Left colon (tissue), 2 donors: ENCODE measurements around the gene PIM1. TPM values are rescaled to one million over a fixed set of nuclear protein-coding genes. Genes with fewer than 3 reads are reported as not detected.

ENCODE experiments used
- ATAC-seq: fragments of 200-7000 bp; cut with Tn5 transposase; one replicate; pipeline ENCODE4 v1.9.1; 2020; ENCODE audit warnings: mild to moderate bottlenecking, moderate library complexity
- DNase-seq, 2 donors: peaks; one replicate each; pipeline ENCODE4 v3.0.0-alpha.2; 2020
- intact Hi-C, 2 donors: fragments of 100-400 bp; cut with DNase I in 1 of 2; cut with micrococcal nuclease in 1 of 2; formaldehyde crosslinking; loops; one replicate each; pipeline versions ENCODE4 v1.11.2 to v1.14.0; 2022; cut with DNase I, micrococcal nuclease
- total RNA-seq, 2 donors: library from RNA; stranded (reverse); fragmentation: NEBNext Ultra II Directional; extraction: Animal tissue kit (Norgen Biotek cat#: 25700); gene quantifications; one replicate each; pipeline ENCODE4 v1.2.1, GENCODE V29; 2021
- donor health status: DM: no; HTN: no; CAD: no.
- donor health status: DM: yes; HTN: yes; CAD: no.

The PIM1 gene
- total RNA-seq, 2 donors from 2014 or later: 27.1 to 37.0 TPM

DNA sequence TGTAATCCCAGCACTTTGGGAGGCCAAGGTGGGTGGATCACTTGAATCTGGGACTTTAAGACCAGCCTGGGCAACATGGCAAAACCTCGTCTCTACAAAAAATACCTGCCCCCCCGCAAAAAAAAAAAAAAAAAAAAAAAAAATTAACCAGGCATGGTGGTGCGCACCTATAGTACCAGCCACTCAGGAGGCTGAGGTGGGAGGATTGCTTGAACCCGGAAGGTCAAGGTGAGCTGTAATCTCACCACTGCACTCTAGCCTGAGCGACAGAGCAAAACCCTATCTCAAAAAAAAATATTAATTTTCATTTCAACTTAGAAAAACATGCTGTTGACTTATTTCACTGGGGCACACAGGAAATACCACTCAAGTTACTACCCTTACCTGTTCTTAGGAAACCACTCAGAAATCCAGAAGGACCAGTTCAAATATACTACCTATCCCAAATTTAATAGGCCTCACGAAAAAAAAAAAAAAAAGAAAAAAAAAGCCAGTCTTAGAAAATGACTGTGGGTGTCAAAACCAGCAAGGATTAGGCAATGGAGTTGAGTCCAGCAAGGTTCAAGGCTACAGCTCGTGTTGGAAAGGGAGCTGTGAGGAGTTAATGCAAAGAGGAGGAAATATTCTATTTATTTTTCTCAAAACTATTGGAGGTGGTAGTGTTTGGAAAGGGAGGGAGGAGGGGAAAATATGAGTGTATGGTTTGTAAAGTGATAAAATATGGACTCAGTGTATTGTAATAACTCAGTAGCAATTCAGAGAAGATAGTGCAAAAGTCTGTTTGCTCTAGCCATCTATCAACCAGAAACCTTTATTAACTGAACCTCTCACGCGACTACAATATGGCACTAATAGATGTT, 33.9 kb upstream of the PIM1 start:
- peak; percentile 58 for ATAC-seq
- no peak for DNase-seq
- intact Hi-C loops: no loop called here

DNA sequence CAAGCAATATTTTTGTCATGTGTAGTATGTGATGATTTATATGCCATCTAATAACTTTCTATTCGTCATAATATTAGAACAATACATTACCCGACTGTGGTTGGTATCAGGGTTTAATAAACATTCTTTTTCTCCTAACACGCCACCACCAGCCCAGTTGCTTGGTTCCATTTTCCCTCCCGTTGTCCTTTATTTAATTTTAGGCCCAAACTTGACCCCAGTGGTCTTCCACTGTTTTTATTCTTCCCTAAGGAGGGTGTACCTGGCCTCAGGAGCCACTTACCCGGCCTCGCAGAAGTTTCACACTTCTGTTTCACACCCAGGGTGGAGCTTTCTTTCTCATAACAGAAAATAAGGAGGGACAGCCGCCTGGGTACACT, 33.1 kb upstream of the PIM1 start:
- DNase-seq (no peak), ATAC-seq (peak; percentile 13)
- intact Hi-C loops: no loop called here

DNA sequence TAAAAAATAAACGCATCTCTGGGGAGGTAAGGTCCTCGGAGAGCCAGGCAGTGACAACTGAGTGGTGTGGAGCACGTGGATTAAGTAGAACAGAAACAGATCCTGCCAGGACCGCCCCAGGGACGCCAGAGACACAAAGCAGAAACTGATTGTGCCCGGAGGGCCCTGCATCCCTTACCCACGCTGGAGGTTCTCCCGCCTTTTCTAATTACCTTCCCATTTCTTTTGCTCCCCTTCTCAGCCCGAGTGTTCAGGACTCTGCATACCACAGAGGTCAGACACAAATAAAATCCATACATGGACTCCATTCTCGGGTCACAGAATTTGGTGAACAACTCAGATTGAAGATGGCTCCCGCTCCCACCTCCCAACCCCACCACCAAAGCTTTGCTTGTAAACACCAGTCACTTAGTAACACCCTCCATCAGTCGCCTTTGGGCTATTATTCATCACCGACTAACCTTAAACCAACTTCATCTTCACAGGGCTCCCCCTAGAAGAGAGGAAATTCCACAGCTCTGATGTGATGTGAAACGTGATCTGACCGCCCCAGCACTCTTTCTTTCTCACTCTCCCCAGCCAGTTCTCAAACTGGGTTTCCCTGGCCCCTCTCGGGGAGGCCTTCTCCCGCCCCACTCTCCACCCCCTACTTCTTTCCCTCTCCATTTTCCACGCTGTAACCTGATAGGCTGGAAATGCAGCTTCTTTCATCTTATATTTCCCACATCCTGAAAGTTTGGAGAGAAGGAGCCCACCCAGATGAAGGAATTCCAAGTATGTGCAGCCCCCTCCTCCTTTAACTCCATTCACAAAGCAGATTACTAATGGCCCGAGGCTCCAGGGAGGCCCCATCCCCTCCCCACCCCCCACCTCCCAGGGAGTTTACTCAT, 32.5 kb upstream of the PIM1 start:
- ATAC-seq (no peak), DNase-seq (peak in 1 of 2 donors; percentile 55)
- intact Hi-C loops: no loop called here

DNA sequence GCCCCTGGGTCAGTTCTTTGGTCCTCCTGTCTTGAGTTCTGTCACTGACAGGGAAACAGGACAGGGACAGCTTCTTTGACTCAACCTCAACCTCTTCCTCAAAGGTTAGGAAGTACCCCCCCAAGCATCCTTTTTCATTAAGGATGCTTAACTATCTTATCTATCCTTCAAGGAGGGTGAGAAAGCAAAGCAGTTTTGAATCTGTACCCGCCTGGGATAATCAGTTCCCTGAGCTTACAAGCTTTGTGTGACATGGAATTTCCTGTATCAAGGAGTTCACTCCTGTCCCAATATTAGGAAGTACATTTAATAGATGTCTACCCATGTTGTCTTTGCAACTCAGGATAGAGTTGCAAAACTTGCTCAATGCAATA, 31.1 kb upstream of the PIM1 start:
- intact Hi-C loops: no loop called here
- ATAC-seq (no peak), DNase-seq (no peak)

DNA sequence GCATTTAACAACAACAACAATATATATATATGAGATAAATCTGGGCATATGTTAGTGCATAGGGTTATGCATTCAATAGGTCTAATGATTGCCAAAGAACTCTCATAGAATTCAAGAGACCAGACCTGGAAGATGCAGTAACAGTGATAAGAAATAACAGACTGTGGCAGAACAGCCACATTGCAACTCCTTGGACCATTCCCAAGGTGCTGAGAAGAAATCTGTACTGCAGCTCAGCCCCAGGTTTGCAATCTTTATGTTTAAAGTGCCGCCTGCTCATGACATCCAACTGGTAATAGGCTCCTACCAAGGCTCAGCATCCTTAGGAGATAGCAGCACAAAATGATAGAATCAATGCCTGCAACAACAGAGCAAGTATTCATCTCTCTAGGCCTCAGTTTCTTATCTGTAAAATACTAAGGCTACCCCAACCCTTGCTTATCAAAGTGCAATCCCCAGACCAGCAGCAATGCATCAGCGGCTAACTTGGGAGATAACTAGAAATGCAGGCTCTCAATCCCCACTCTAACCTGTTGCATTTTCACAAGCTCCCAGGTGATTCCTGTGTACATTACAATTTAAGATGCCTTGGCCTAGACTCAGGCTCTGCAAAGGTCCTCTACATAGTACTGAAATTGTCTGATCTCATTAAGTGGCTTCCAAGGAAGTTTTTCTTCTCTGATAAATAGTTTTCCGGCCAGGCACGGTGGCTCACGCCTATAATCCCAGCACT, 30.6 kb upstream of the PIM1 start:
- no peak for ATAC-seq
- DNase-seq: no peak
- intact Hi-C loops: no loop called here

DNA sequence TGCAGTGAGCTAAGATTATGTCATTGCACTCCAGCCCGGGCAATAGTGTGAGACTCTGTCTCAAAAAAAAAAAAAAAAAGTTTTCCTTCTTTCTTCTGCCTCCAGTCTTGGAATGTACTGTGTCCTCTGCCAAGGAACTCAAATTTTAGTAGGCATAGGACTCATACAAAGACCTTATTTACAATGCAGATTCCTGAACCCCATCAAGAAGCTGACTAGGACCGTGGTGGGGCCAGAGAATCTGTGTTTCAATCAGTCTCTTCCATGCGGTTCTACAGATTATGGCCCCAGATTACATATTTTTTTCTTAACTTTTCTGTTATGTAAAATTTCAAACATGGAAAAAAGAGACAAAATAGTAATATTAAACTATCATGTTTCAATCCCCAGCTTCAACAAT, 29.8 kb upstream of the PIM1 start:
- ATAC-seq: no peak
- DNase-seq: no peak
- intact Hi-C loops: no loop called here

DNA sequence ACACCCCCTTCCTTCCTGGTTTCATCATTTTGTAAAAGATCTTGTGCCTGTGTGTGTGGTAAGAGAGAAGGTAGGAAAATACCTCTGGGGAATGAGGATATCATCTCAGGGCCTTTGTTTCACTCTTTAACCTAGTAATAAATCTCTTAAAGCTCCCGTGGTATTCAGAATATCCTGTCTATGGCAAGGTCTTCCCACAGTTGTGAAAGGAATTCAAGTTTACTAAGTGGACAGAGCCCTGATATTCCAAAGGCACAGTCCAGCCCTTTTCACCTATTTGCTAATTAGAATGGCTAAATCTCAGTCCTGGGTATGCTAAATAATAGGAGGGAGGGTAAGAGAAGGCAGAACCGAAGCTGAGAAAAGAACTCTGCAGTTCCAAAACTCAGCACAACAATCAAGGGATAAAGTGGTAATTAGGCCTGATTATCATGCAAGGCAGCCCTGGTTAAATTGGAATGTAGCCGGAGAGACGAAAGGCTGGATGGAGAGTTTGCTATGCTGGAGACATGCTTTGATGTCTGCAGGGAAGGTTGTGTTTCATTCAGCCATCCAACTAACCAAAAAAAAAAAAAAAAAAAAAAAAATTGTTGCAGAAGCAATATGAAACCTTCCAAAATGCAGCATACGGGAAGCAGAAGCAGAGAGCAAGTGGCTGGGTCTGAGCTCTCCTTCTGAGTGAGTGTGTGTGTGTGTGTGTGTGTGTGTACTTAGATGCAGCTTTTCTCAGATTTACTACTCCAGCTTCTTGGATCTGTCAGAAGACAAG, 28.5 kb upstream of the PIM1 start:
- intact Hi-C loops: no loop called here
- DNase-seq: no peak
- no peak for ATAC-seq

DNA sequence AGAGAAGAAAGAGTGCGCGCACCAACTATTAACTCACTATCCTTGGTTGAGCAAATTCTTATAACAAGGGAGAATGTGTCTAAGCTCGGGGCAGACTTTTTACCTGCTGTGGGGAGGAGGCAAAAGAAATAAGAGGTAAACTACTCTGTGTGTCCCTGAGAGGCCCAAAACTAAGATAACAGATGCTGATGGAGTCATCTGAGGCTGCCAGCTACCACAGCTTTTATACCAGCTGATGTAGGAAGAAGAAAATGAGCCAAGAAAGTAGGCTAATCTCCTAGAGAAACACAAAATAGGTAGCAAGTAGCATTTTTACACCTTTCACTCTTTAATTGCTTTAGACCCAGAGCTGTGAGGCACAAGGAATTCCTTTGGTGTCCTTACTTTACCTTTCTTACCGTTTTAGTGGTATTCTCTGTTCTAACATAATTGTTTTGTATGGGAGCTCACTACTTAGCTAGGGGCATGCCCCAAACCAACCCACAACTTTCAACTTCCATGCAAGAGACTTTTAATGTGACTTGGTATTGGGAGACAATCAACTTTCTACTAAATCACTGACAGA, 27.8 kb upstream of the PIM1 start:
- intact Hi-C loops: no loop called here
- no peak for ATAC-seq
- DNase-seq: no peak

GRCh38 chr6:37143585-37143984, 26.4 kb upstream of the PIM1 start:
- intact Hi-C loops: no loop called here
- DNase-seq (no peak), ATAC-seq (no peak)

DNA sequence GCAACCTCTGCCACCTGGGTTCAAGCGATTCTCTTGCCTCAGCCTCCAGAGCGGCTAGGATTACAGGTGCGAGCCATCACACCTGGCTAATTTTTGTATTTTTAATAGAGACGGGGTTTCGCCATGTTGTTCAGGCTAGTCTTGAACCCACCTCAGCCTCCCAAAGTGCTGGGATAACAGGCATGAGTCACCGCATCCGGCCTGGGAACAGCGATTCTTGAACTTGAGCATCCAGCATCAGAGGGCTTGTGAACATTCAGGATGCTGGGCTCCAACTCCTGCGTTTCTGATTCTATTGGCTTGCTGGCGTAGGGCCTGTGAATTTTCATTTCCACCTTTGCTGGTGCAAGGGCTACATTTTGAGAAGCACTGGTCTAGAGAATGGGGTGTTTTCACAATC, 24.5 kb upstream of the PIM1 start:
- DNase-seq (no peak), ATAC-seq (no peak)
- intact Hi-C loops: no loop called here

DNA sequence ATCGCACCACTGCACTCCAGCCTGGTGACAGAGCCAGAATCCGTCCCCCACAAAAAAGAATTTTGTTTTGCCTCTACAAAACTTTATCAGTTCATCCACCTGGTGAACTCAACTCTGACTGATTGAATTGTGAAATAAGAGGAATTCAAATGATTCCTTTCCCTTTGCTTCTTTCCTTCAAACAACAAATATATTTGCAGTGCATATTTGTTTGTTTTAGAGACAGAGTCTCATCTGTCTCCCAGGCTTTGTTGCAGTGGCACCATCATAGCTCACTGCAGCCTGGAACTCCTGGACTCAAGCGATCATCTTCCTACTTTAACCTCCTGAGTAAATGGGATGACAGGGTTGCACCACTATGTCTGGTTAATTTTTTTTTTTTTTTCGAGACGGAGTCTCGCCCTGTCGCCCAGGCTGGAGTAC, 23.2 kb upstream of the PIM1 start:
- ATAC-seq (no peak), DNase-seq (no peak)
- intact Hi-C loops: no loop called here

DNA sequence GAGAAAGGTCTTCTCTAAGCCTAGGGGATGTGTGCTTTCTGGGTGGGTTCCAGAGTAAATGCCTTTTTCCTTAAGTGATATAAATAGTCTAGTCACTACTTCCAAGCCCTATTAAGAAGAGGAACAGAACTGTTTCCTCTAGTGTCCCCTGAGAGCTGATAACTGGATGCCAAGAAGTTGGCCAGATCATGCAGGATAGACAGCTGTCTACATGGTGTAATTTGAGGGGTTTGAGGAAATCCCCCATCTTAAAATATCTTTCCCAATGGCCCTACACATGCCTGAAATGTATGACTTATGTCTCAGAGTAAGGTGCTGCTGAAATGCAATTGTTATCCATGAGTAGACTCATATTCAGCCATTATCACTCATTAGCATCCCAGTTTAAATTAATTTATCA, 20.2 kb upstream of the PIM1 start:
- DNase-seq: no peak
- intact Hi-C loops: no loop called here
- ATAC-seq: no peak

GRCh38 chr6:37150314-37150713, 19.6 kb upstream of the PIM1 start:
- DNase-seq: no peak
- intact Hi-C loops: no loop called here
- no peak for ATAC-seq

DNA sequence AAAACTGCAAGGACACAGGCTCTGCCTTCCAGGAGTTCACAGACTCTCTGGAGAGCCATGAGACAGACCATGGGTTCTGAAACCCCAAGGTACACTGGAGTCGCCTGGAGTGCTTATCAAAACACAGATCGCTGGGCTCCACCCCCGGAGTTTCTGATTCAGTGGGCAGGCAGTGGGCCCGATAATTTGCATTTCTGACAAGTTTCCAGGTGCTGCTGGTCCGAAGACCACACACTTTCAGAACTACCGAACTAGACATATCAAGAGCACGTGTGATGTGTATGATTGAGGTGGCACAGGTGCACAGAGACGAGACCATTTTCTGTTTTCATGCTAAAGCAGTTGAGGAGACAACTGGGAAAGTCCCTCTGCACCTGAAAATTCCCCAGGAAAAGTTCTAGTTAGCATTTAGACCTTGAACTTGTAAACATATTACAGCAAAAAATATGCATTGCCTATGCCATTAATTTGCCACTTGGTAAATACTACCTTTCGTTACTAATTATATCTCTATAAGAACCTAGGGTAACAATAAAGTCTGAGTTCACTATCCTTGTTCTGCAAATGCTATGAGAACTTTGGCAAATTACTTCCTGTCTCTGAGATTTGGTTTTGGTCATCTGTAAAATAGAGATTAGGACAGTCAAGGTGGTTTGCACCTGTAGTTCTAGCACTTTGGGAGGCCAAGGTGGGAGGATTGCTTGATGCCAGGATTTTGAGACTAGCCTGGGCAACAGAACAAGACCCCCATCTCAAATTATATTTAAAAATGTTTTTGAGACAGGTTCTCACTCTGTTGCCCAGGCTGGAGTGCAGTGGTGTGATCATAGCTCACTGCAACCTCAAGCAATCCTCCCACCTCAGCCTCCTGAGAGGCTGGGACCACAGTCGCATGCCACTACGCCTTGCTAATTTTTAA, 14.3 kb upstream of the PIM1 start:
- intact Hi-C loops: no loop called here
- ATAC-seq: peak; percentile 43
- peak; percentile 57 for DNase-seq

- DNase-seq (no peak), ATAC-seq (no peak)
- intact Hi-C loops: no loop called here
Measured at GRCh38 chr6:37158508-37158907, 11.4 kb upstream of the PIM1 start.

DNA sequence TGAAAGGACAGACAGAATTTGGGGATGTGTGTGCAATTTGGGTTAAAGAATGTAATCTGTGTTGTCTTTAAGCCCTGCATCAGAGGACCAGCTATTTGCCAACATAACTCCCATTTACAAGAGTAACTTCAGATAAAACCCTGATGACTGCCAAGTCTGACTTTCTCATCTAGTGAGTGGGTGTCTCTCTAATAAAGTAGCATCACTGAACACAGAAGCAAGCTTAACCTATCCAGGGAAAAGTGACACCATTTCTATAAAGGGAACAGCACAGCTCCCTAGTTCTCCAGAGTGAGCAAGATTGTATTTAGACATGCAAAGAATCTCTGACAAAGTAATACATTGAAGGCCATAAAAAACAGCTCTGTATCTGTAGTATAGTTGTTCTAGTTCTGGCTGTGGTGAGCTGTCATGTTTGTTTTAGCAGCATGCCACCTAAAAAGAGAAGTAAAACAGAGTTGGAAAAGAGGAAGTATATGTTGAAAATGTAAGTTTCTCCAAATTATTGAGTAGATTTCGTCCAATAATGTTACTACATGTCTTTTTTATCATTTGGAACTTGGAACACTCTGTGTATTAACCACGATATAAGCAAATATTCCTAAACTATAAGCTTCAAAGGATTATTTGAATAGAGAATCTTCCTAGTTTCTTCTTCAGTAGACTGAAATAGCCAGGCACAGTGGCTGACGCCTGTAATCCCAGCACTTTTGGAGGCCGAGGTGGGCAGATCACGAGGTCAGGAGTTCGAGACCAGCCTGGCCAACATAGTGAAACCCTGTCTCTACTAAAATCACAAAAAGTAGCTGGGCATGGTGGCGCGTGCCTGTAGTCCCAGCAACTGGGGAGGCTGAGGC, 8.8 kb upstream of the PIM1 start:
- intact Hi-C loops: no loop called here
- ATAC-seq (peak; percentile 65), DNase-seq (no peak)

DNA sequence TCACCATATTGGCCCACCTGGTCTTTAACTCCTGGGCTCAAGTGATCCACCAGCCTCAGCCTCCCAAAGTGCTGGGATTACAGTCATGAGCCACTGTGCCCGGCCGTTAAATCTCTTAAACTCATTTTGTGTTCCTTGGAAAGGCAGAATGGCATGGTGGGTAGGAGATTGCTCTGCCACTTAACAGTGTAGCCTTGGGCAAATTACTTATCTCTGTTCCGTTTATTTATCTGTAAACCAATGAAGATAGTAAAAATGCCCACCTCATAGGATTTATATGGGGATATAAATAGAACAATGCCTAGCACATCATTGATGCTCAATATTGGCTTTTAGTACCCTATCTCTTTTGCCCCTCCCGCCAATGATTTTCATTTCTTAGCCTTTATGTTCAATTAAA, 7.2 kb upstream of the PIM1 start:
- ATAC-seq: no peak
- intact Hi-C loops: no loop called here
- DNase-seq: no peak
